Naive thymus-derived CD4-positive, alpha-beta T cell (primary cell): Measurements from ENCODE around the gene ZBED2. TPM values are rescaled to one million over a fixed set of nuclear protein-coding genes. Genes with fewer than 3 reads are reported as not detected.
"Not testable (repeated sequence)": the region's sequence is repeated elsewhere in the genome, so short reads cannot be mapped to it uniquely, and the experiment has no call there.

Experiments
- ATAC-seq: fragments of 150-1000 bp; cut with Tn5 transposase; 2 replicates; pipeline ENCODE4 v1.10.0; 2021; ENCODE audit warnings: mild to moderate bottlenecking, moderate library complexity
- CTCF ChIA-PET: fragments of 350-600 bp; sonication (Branson Sonifier 250); formaldehyde crosslinking; loops from one replicate; lab custom pipeline; 2021; ENCODE audit warnings: antibody characterized with exemption; lab: Charles Lee
- POLR2A ChIA-PET: fragments of 350-600 bp; sonication (Branson Sonifier 250); formaldehyde crosslinking; loops from one replicate; lab custom pipeline; 2021; ENCODE audit warnings: antibody characterized with exemption, inconsistent platforms; lab: Charles Lee
- DNase-seq, 9 donors: peaks; one replicate each; pipeline versions ENCODE4 v3.0.0 to v3.0.0-alpha.2; 2020 to 2022; ENCODE audit warnings: mixed read lengths in 1 of 9
- H3K27ac ChIP-seq: one replicate; pipeline ENCODE4 v1.7.0; 2013; ENCODE audit warnings: mild to moderate bottlenecking, low read depth, low read length, moderate library complexity
- H3K27me3 ChIP-seq, 2 donors: one replicate each; pipeline ENCODE4 v1.7.0; 2013; ENCODE audit warnings: low read length in 2 of 2, mild to moderate bottlenecking in 2 of 2, moderate library complexity in 2 of 2; ENCODE audit not compliant: control insufficient read depth in 2 of 2, insufficient read depth in 2 of 2
- H3K36me3 ChIP-seq, 3 experiments: 1 replicate in 2 of 3; 2 replicates in 1 of 3; pipeline ENCODE4 v1.7.0; 2013; ENCODE audit warnings: low read length in 3 of 3, mild to moderate bottlenecking in 3 of 3, moderate library complexity in 1 of 3; ENCODE audit not compliant: insufficient read depth in 3 of 3, control insufficient read depth in 2 of 3
- H3K4me1 ChIP-seq, 2 donors: one replicate each; pipeline ENCODE4 v1.7.0; 2013; ENCODE audit warnings: low read length in 2 of 2, mild to moderate bottlenecking in 2 of 2, moderate library complexity in 1 of 2; ENCODE audit not compliant: control insufficient read depth in 2 of 2, insufficient read depth in 2 of 2
- H3K4me3 ChIP-seq: 2 replicates; pipeline ENCODE4 v1.7.0; 2013; ENCODE audit warnings: mild to moderate bottlenecking, low read length
- H3K9me3 ChIP-seq, 3 experiments: 1 replicate in 2 of 3; 2 replicates in 1 of 3; pipeline ENCODE4 v1.7.0; 2013; ENCODE audit warnings: low read length in 3 of 3; ENCODE audit not compliant: control insufficient read depth in 2 of 3
- H3K27ac Mint-ChIP-seq, 9 donors: one replicate each; pipeline ENCODE4 v1.8.0; 2020 to 2022; ENCODE audit warnings: mixed read lengths in 9 of 9, mild to moderate bottlenecking in 8 of 9, moderate library complexity in 5 of 9, inconsistent platforms in 2 of 9
- H3K27me3 Mint-ChIP-seq, 5 donors: one replicate each; pipeline ENCODE4 v1.8.0; 2021 to 2022; ENCODE audit warnings: mixed read lengths in 5 of 5, mild to moderate bottlenecking in 1 of 5
- H3K36me3 Mint-ChIP-seq, 5 donors: one replicate each; pipeline ENCODE4 v1.8.0; 2020 to 2022; ENCODE audit warnings: mixed read lengths in 5 of 5, mild to moderate bottlenecking in 3 of 5, inconsistent platforms in 1 of 5
- H3K4me1 Mint-ChIP-seq, 7 donors: one replicate each; pipeline ENCODE4 v1.8.0; 2020 to 2022; ENCODE audit warnings: mixed read lengths in 7 of 7, mild to moderate bottlenecking in 3 of 7, inconsistent platforms in 1 of 7
- H3K4me3 Mint-ChIP-seq, 10 donors: one replicate each; pipeline ENCODE4 v1.8.0; 2020 to 2022; ENCODE audit warnings: mild to moderate bottlenecking in 10 of 10, mixed read lengths in 10 of 10, moderate library complexity in 6 of 10, inconsistent platforms in 2 of 10
- H3K9me3 Mint-ChIP-seq, 11 donors: one replicate each; pipeline ENCODE4 v1.8.0; 2020 to 2022; ENCODE audit warnings: mixed read lengths in 11 of 11, mild to moderate bottlenecking in 4 of 11, inconsistent platforms in 1 of 11, moderate library complexity in 1 of 11
- intact Hi-C, 2 donors: fragments of 100-400 bp; cut with micrococcal nuclease; formaldehyde crosslinking; loops; one replicate each; pipeline ENCODE4 v1.15.1; 2023
- polyA plus RNA-seq, 2 donors: library from polyadenylated mRNA; unstranded; fragments of 300-500 nt; fragmentation: Illumina TruSeq; gene quantifications; one replicate each; pipeline ENCODE4 v1.2.3, GENCODE V29; 2021
- total RNA-seq, 6 experiments: library from RNA in 5 of 6; stranded (reverse) in 5 of 6; gene quantifications; 1 replicate in 5 of 6; 2 replicates in 1 of 6; pipeline ENCODE4 v1.2.3 and lab custom pipeline; 2021 to 2026

Gene ZBED2, protein sequence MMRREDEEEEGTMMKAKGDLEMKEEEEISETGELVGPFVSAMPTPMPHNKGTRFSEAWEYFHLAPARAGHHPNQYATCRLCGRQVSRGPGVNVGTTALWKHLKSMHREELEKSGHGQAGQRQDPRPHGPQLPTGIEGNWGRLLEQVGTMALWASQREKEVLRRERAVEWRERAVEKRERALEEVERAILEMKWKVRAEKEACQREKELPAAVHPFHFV
- total RNA-seq (10 to 100 TPM in 1 of 5 experiments, under 1 TPM in 3, not detected in 1; 0.13 to 51.8 (median 0.27) TPM), polyA plus RNA-seq (1 to 10 TPM; 1.7 to 1.8 TPM), total RNA-seq (lab: John Stamatoyannopoulos, UW) (not detected)

DNA sequence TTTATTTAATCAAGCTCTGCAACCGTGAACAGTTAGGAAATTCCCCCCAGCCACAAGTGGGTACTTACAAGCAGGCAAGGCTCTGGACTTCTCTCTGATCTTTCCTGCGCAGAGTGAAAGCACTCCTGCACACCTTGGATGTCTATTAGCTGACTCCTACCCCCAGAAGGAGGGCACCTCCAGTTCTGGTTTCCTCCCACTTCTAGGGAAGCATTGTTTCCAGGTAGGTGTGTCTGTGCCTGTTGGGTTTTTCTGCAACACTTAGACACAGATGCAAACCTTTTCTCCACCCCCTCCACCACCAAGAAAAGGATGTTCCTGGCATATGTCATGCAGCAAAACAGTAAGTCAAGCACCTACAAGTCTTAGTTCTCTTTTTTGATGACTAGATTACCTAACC, at the start of gene ZBED2:
Gene ZBED2, minus strand, starts transcription at position 115 of the 400 bp plus-strand sequence. CDS start 1,145 bp downstream, outside the sequence.
- Mint-ChIP-seq H3K9me3 (no peaks in the 10 kb centered on the region), H3K36me3 (peaks cover 8 to 64% (median 47%) of the 10 kb centered on the region in 5 donors), H3K27me3 (no peaks in the 10 kb centered on the region), H3K4me1 (peaks cover 11 to 80% (median 24%) of the 10 kb centered on the region in 7 donors), H3K4me3 (peak within 1 kb of the TSS in 1 of 10 donors; percentile 83), H3K27ac (peak within 1 kb of the TSS; percentile 12 to 91 (median 58))
- H3K4me3 ChIP-seq = no peak within 1 kb of the TSS
- ATAC-seq = no peak
- intact Hi-C loops = loop anchor here in 1 of 2 donors (1.0 to 10.0 kb wide), 3 partner anchors 10 to 900 kb away; partner anchors contain the start of genes BTLA and CD96
- CTCF ChIA-PET = no interaction called here
- POLR2A ChIA-PET = interaction anchor here (1.0 kb wide), 1 partner anchor 11 kb away, joined by 3 read pairs; no protein-coding TSS in a partner anchor
- peaks cover 0 to 56% (median 6%) of the 10 kb centered on the region in 3 experiments for H3K36me3 ChIP-seq
- H3K27me3 ChIP-seq = no peaks in the 10 kb centered on the region
- peaks cover 0 to 19% of the 10 kb centered on the region in 2 donors for H3K4me1 ChIP-seq
- DNase-seq = no peak
- no peak within 1 kb of the TSS for H3K27ac ChIP-seq
- H3K9me3 ChIP-seq = no peaks in the 10 kb centered on the region

DNA sequence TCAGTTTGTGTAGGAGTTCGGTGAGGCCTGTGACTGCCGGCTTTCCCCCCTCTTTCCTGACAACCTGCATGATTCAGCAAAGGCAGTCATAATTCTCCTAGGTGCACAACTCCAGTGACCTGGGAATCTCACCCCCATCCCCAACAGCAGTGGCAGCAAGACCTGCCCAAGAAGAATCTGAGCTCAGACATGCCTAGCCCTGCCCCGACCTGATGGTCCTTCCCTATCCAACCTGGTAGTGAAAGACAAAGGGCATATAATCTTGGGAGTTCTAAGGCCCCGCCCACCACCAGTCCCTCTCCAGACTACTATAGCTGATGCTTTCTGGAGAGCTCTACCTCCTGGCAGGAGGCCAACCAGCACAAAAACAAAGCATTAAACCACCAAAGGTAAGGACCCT, 44.2 kb upstream of the ZBED2 start:
- Histone ChIP-seq H3K4me1 (no peaks in the 10 kb centered on the region), H3K27ac (no peak overlapping the region), H3K36me3 (peaks cover 7 to 43% (median 7%) of the 10 kb centered on the region in 3 experiments), H3K9me3 (no peaks in the 10 kb centered on the region), H3K27me3 (no peaks in the 10 kb centered on the region), H3K4me3 (no peak overlapping the region)
- Mint-ChIP-seq H3K4me1 (peaks cover 0 to 9% (median 4%) of the 10 kb centered on the region in 7 donors), H3K36me3 (peaks cover 36 to 85% (median 74%) of the 10 kb centered on the region in 5 donors), H3K27me3 (no peaks in the 10 kb centered on the region), H3K9me3 (peaks cover 3 to 49% (median 12%) of the 10 kb centered on the region in 11 donors), H3K4me3 (no peak overlapping the region), H3K27ac (no peak overlapping the region)
- intact Hi-C loops = no loop called here
- CTCF ChIA-PET = no interaction called here
- no peak for ATAC-seq
- DNase-seq = no peak
- POLR2A ChIA-PET = no interaction called here

DNA sequence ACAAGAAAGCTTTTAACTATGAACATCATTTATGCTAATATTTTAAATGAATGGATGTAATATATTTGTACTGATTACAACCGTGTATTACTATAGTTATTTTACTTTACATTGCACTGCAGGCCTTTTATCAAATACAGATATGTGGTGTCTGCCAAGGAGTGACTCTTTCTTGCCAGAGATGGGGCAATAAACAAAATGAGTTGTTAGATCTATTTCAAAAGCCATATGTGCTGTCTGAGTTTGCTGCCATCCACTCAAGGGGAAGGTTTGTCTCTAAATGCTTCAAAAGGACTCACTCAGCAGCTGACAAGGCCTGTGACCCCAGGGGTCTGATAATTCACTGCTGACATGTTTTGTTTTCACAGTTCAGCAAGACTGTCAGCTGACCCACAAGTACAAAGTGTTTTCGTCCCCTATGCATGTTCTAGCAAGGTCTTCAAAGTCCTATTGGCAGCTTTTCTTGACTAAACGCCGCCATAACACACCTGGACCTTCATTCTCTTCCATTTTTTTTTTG, 41.3 kb upstream of the ZBED2 start:
- ChIA-PET CTCF (no interaction called here), POLR2A (no interaction called here)
- Histone ChIP-seq H3K27me3 (no peaks in the 10 kb centered on the region), H3K4me1 (no peaks in the 10 kb centered on the region), H3K36me3 (peaks cover 7 to 43% (median 7%) of the 10 kb centered on the region in 3 experiments), H3K4me3 (no peak overlapping the region), H3K27ac (no peak overlapping the region), H3K9me3 (no peaks in the 10 kb centered on the region)
- peaks cover 22 to 86% (median 77%) of the 10 kb centered on the region in 5 donors for H3K36me3 Mint-ChIP-seq
- peak overlapping the region in 1 of 9 donors; percentile 23 for H3K27ac Mint-ChIP-seq
- ATAC-seq (no peak), DNase-seq (no peak)
- no peaks in the 10 kb centered on the region for H3K27me3 Mint-ChIP-seq
- H3K4me1 Mint-ChIP-seq = peaks cover 0 to 4% (median 0%) of the 10 kb centered on the region in 7 donors
- intact Hi-C loops = loop anchor here in 1 of 2 donors (2.0 kb wide), 1 partner anchor 14 kb away; no protein-coding TSS in a partner anchor
- peaks cover 0 to 37% (median 6%) of the 10 kb centered on the region in 11 donors for H3K9me3 Mint-ChIP-seq
- H3K4me3 Mint-ChIP-seq = no peak overlapping the region

DNA sequence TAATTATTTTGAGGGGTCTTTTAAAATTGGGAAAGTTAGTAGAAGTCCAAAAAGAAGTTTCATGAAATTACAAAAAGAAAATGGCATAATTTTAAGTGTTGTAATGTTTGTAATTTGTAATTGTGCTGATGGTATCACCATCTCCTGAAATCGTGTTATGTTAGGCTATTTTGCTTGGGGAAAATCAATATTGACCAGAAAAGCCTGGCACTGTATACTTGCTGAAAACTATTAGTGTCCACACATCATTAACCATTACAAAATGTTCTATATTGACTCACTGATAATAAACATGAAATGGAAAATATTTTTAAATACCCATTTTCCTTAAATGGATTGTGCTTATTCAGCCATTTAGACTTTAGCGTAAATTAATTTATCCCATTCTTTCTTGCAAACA, 40.3 kb upstream of the ZBED2 start:
- Histone ChIP-seq H3K36me3 (peaks cover 7 to 43% (median 7%) of the 10 kb centered on the region in 3 experiments), H3K4me3 (no peak overlapping the region), H3K27ac (no peak overlapping the region), H3K9me3 (no peaks in the 10 kb centered on the region), H3K4me1 (no peaks in the 10 kb centered on the region), H3K27me3 (no peaks in the 10 kb centered on the region)
- ATAC-seq (no peak), DNase-seq (no peak)
- H3K4me1 Mint-ChIP-seq = peaks cover 0 to 5% (median 0%) of the 10 kb centered on the region in 7 donors
- CTCF ChIA-PET = no interaction called here
- H3K27ac Mint-ChIP-seq = peak overlapping the region in 1 of 9 donors; percentile 12
- H3K27me3 Mint-ChIP-seq = no peaks in the 10 kb centered on the region
- peaks cover 0 to 35% (median 3%) of the 10 kb centered on the region in 11 donors for H3K9me3 Mint-ChIP-seq
- intact Hi-C loops = no loop called here
- peaks cover 22 to 89% (median 71%) of the 10 kb centered on the region in 5 donors for H3K36me3 Mint-ChIP-seq
- no peak overlapping the region for H3K4me3 Mint-ChIP-seq
- POLR2A ChIA-PET = no interaction called here

DNA sequence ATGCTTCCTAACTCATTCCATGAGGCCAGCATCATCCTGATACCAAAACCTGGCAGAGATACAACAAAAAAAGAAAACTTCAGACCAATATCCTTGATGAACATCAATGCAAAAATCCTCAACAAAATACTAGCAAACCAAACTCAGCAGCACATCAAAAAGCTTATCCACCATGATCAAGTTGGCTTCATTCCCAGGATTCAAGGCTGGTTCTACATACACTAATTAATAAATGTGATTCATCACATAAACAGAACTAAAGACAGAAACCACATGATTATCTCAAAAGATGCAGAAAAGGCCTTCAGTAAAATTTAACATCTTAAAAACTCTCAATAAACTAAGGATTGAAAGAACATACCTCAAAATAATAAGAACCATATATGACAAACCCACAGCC, 35.5 kb upstream of the ZBED2 start:
- H3K36me3 Mint-ChIP-seq = peaks cover 29 to 82% (median 77%) of the 10 kb centered on the region in 5 donors
- H3K4me3 ChIP-seq, DNase-seq, H3K27ac ChIP-seq, H3K27me3 Mint-ChIP-seq, H3K4me3 Mint-ChIP-seq, H3K9me3 ChIP-seq, POLR2A ChIA-PET, ATAC-seq, H3K27me3 ChIP-seq, H3K4me1 ChIP-seq, intact Hi-C loops: not testable (repeated sequence)
- H3K36me3 ChIP-seq = peaks cover 6 to 22% (median 13%) of the 10 kb centered on the region in 3 experiments
- peaks cover 0 to 22% (median 13%) of the 10 kb centered on the region in 7 donors for H3K4me1 Mint-ChIP-seq
- peak overlapping the region in 3 of 9 donors; percentile 16 to 63 (median 59) for H3K27ac Mint-ChIP-seq
- CTCF ChIA-PET = interaction anchor here (1.2 kb wide), 1 partner anchor 15 kb away, joined by 3 read pairs; no protein-coding TSS in a partner anchor
- peaks cover 1 to 40% (median 11%) of the 10 kb centered on the region in 11 donors for H3K9me3 Mint-ChIP-seq

DNA sequence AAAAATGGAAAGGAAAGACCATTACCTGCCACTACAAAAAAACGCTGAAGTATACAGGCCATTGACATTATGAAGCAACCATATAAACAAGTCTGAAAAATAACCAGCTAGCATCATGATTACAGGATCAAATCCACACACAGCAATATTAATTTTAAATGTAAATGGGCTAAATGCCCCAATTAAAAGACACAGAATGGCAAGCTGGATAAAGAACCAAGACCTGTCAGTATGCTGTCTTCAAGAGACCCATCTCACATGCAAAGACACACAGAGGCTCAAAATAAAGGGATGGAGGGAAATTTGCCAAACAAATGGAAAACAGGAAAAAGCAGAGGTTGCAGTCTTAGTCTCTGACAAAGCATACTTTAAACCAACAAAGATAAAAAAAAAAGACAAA, 33.9 kb upstream of the ZBED2 start:
- H3K27me3 ChIP-seq, H3K27ac ChIP-seq, H3K27me3 Mint-ChIP-seq, H3K4me3 ChIP-seq, H3K4me1 ChIP-seq, DNase-seq, POLR2A ChIA-PET, H3K9me3 ChIP-seq, ATAC-seq, intact Hi-C loops, H3K4me3 Mint-ChIP-seq: not testable (repeated sequence)
- Mint-ChIP-seq H3K4me1 (peaks cover 0 to 22% (median 14%) of the 10 kb centered on the region in 7 donors), H3K9me3 (peaks cover 1 to 46% (median 11%) of the 10 kb centered on the region in 11 donors), H3K27ac (peak overlapping the region in 5 of 9 donors; percentile 16 to 69 (median 44)), H3K36me3 (peaks cover 37 to 90% (median 87%) of the 10 kb centered on the region in 5 donors)
- CTCF ChIA-PET = interaction anchor here (0.6 to 1.1 kb wide), 3 partner anchors 14 to 378 kb away, joined by 3 to 6 read pairs (median 4); no protein-coding TSS in a partner anchor
- H3K36me3 ChIP-seq = peaks cover 15 to 34% (median 18%) of the 10 kb centered on the region in 3 experiments
